Activated naive CD4-positive, alpha-beta T cell (primary cell): ENCODE data around the gene PEF1.

Experiments
- DNase-seq, 4 experiments: peaks; one replicate each; lab custom pipeline; 2025; lab: John Stamatoyannopoulos, UW

The PEF1 gene

GRCh38 chr1:31671147-31671546 lies 26.5 kb upstream of the PEF1 start:
- DNase-seq, result no peak

DNA sequence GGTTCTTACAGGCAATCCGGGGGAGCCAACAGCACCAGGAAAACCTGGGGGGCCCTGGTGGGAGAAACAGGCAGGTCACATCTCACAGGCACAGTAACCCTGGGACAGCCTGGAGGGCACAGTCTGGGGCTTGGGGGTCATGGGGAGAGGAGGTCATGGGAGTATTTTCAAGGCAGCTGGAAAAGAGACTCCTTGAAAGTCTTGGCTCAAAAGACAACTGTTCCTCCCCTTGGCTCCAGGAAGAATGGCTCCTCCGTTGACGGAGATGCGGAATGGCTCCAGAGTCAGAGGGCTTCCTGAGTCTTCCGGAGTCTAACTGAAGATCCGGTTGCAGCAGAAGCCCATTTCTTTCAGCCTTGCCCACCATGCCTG lies 25.9 kb upstream of the PEF1 start:
- DNase-seq, result no peak

GRCh38 chr1:31669786-31670592 lies 25.3 kb upstream of the PEF1 start:
- DNase-seq, result peak in 1 of 4 experiments; percentile 22

- no peak for DNase-seq
Observed at GRCh38 chr1:31669433-31669785, 24.7 kb upstream of the PEF1 start.

GRCh38 chr1:31668303-31668883 lies 23.7 kb upstream of the PEF1 start:
- DNase-seq, result no peak

DNA sequence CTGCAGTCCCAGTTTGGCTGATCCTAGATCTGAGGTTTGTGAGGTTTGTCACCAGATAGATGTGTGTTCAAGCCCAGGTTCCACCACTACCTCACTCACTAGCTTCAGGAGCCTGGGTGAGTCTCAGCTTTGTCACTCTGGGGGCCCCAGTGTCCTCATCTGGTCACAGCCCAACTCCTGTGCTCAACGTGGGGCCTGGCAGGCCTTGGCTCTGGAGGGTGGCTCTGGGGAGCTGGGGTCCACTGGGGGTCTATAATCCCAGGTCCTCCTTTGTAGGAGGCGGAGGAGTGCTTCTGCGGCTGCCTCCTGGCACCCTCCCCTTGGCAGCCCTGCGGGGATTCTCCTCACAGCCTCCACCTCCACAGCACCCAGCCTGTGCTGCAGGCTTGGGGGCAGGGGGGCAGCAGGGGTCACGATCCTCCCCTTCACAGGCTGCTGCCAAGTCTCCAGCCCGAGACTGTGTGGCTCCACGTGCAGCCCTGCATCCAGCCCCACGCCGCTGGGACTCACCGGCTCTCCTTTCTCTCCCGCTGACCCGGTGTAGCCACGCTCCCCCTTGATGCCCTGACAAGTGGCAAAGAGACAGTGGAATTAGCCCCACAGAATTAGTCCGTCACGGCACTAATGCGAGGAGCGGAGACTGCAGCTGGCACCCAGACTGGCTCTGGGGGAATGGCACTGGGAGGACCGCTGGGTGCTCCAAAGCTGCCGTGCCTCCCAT lies 22.5 kb upstream of the PEF1 start:
- DNase-seq, result no peak

GRCh38 chr1:31666263-31666963 lies 21.7 kb upstream of the PEF1 start:
- no peak for DNase-seq

GRCh38 chr1:31665234-31665878 lies 20.7 kb upstream of the PEF1 start:
- DNase-seq, result no peak

- no peak for DNase-seq
Observed at GRCh38 chr1:31664528-31664927, 19.9 kb upstream of the PEF1 start.

DNA sequence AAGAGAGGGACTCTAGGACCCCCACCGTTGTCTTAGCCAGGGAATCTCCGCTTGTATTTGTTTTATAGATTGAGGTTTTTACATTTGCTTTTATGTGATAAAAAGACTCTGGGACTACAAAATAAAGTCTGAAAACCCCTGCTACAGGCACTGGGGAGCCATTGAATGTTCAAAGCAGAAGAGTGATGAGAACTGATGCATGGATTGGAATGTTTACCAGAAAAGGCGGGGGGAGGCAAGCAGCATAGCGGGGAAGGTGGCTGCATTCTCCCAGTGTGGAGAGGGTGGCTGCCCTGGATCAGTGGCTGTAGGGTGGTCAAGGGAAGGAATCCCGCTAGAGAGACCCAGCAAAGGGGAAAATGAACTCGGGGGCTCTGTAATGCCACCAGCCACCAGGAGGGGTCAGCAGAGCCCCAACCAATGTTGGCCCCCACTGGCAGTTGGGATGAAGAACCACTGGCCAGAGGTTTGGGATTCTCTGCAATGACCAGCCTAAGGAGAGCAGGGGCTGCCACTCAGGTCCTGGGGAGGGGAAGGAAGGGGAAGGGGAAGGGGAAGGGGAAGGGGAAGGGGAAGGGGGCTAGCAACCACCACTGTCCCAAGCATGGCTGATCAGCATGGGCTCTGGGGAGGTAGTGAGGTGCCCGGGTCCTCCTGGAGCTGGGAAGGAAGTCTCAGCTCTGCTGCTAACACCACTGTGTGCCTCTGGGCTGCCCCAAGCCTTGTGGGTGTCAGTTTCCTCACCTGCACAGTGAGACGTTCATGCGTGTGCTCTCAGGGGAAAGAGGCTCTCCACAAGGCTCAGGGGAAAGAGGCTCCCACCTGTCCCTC lies 19.2 kb upstream of the PEF1 start:
- peak in 3 of 4 experiments; percentile 20 to 52 (median 44) for DNase-seq

GRCh38 chr1:31662463-31662862 lies 17.8 kb upstream of the PEF1 start:
- no peak for DNase-seq

- DNase-seq, result no peak
Observed at GRCh38 chr1:31661856-31662255, 17.2 kb upstream of the PEF1 start.

- no peak for DNase-seq
Observed at GRCh38 chr1:31660871-31661455, 16.3 kb upstream of the PEF1 start.

- DNase-seq, result no peak
Observed at GRCh38 chr1:31659889-31660288, 15.2 kb upstream of the PEF1 start.

DNA sequence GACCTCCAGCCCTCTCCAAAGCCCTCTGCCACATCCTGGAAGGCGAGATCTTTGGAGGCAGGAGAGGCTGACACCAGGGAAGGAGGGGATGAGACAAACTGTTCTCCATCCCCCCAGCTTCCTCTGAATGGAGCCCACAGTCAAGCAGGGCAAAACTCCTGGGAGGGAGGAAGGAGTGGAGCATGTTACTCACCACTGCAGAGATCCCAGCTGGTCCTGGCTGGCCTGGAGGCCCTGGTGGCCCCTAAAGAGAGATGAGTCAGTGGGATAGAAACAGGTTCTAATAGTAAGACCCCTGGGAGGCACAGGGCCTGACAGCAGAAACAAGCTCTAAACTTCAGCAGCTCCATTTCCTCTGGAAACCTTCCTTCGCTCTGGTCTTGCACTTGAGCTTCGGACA lies 14.0 kb upstream of the PEF1 start:
- no peak for DNase-seq

- DNase-seq, result no peak
Observed at GRCh38 chr1:31657972-31658510, 13.4 kb upstream of the PEF1 start.

DNA sequence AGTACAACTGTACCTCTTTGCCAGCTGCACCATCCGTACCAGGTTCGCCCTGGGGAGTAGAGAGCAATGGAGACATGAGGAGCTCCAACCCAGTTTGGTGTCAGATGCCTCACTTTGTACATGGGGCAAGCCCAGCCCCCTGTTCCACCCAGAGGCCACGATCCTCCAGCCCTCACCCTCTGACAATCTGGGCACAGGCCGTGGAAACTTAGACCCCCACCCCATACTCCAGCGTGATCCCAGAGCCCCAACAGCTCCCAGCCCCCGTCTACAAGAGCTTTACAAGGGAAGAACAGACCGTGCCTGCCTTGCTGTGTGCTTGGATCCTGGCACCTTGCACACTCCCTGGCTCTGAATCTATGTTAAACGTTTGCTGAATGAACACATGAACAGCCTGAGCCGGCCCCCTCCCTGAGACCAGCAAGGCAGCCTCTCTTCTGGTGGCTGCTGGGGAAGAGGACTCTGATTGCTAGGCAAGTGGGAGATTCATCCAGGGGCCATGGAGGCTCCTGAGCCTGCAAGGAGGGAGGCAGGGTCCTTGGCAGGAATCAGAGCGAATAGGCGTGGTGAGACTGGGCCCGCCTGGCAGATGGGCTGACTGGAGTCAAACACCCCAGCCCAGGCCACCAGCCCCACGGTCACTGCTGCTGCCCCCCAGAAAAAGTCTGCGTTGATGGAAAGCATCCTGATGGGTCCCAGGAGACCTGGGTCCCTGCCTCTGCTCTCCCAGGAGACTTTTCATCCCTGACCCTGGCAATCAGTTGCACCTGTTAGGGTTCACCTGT lies 12.5 kb upstream of the PEF1 start:
- no peak for DNase-seq

DNA sequence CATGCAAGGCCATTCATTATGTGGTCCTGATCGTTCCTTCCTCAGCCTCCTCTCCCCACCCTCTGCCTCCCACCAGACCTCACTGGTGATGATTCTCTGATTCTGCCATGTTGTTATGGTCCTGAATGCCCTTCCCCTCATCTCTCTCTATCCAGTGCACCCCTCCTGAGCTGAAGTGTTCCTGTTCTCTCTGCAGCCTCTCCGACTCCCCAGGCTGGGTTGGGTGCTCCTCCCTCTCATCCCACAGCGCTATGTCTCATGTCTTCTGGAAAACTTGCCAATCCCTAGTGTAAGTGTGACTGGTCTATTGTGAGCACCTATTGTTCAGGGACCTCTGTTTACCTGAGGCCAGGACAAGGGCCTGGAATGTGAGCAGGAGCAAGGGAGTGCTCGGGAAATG lies 11.1 kb upstream of the PEF1 start:
- no peak for DNase-seq

DNA sequence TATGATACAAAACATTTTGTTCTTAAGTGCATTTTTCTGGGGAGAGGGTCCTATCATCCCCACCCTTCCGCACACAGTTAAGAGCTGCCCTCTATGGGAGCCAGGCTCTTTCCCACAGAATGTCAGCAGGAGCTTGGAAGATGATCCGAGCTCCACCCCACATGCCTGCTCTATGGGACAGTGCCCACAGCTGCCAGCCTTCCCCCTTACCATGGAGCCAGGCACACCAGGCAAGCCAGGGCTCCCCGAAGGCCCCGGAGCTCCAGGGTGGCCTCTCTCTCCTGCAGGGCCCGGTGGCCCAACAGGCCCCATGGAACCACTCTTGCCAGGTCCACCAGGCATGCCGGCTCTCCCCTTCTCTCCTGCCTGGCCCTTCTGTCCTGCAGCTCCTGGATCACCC lies 10.4 kb upstream of the PEF1 start:
- no peak for DNase-seq

DNA sequence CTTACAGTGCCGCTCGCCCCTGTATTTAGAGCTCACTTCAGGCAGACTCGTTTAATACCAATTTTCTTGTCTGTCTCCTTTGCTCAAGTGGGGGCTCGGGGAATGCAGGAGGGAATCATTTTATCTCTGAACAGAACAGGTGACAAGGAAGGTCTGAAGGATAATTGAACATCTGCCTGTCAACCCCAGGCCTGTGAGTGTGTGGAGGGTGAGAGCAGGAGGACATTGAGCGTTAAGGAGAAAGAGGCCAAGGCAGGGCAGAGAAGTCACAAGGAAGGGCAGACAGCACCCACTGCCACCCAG lies 9.7 kb upstream of the PEF1 start:
- DNase-seq, result no peak
